Sigmoid colon (tissue), 4 donors: Measurements from ENCODE around the gene ALOX12B.

Source experiments
- POLR2AphosphoS5 ChIP-seq, 4 donors: sonication (generic); formaldehyde crosslinking; IDR thresholded peaks; one replicate each; pipeline ENCODE4 v1.6.1; 2017; ENCODE audit warnings: antibody characterized with exemption in 4 of 4
- TF ChIP-seq, protein P1 (sequence below), 4 experiments: fragments of 450-650 bp in 3 of 4; fragments of 200-600 bp in 1 of 4; IDR thresholded peaks; one replicate each; pipeline ENCODE4 v1.5.1; 2016 to 2019; ENCODE audit warnings: antibody characterized with exemption in 4 of 4, mild to moderate bottlenecking in 3 of 4, moderate library complexity in 2 of 4

DNA sequence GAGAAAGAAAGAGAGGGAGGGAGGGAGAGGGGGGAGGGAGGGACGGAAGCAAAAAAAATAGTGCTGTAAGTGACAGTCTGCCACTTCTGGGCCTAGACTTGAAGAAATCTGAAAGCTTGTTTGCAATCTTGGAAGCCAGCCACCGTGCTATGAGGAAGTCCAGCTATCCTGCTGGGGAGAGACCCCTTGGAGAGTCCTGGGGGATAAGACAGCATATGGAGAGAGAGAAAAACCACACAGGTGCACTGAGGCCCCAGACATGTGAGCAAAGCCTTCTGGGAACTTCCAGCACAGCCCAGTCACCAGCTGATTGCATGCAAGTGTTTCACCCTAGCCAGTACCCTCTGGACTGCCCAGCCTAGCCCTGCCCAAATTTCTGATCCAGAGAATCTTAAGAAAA is 12.6 kb upstream of the ALOX12B start:
- TF ChIP-seq, protein P1, sequence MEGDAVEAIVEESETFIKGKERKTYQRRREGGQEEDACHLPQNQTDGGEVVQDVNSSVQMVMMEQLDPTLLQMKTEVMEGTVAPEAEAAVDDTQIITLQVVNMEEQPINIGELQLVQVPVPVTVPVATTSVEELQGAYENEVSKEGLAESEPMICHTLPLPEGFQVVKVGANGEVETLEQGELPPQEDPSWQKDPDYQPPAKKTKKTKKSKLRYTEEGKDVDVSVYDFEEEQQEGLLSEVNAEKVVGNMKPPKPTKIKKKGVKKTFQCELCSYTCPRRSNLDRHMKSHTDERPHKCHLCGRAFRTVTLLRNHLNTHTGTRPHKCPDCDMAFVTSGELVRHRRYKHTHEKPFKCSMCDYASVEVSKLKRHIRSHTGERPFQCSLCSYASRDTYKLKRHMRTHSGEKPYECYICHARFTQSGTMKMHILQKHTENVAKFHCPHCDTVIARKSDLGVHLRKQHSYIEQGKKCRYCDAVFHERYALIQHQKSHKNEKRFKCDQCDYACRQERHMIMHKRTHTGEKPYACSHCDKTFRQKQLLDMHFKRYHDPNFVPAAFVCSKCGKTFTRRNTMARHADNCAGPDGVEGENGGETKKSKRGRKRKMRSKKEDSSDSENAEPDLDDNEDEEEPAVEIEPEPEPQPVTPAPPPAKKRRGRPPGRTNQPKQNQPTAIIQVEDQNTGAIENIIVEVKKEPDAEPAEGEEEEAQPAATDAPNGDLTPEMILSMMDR (IDR thresholded peaks at IDR 0.05), result no peak
- no peak for TF ChIP-seq POLR2AphosphoS5 (IDR thresholded peaks at IDR 0.05)
